ENCODE data around the gene BTBD9. TPM values are rescaled to one million over a fixed set of nuclear protein-coding genes. Genes with fewer than 3 reads are reported as not detected.

BTBD9 gene
- total RNA-seq, 1 donor from 2014 or later, result 9.9 TPM

- Histone ChIP-seq H3K36me3 (no peaks in the 10 kb centered on the region), H3K27ac (no peak overlapping the region), H3K9me3 (no peaks in the 10 kb centered on the region), H3K4me1 (no peaks in the 10 kb centered on the region), H3K4me3 (no peak overlapping the region), H3K27me3 (no peaks in the 10 kb centered on the region)
- intact Hi-C loops (cut with DNase I), result no loop called here
- no peak for DNase-seq (ENCODE audit: low spot score in 2 of 2)
- TF ChIP-seq CTCF (IDR thresholded peaks at IDR 0.05), result no peak
Observed at GRCh38 chr6:38485488-38485887, 154.2 kb downstream of the BTBD9 start.

- Histone ChIP-seq H3K27ac (no peak overlapping the region), H3K4me3 (no peak overlapping the region), H3K9me3 (no peaks in the 10 kb centered on the region), H3K27me3 (no peaks in the 10 kb centered on the region), H3K4me1 (no peaks in the 10 kb centered on the region), H3K36me3 (no peaks in the 10 kb centered on the region)
- no peak for DNase-seq (ENCODE audit: low spot score in 2 of 2)
- intact Hi-C loops (cut with DNase I), result no loop called here
- no peak for TF ChIP-seq CTCF (IDR thresholded peaks at IDR 0.05)
Observed at GRCh38 chr6:38484656-38485055, 155.1 kb downstream of the BTBD9 start.

- Histone ChIP-seq H3K4me3 (no peak overlapping the region), H3K4me1 (no peaks in the 10 kb centered on the region), H3K27me3 (no peaks in the 10 kb centered on the region), H3K9me3 (no peaks in the 10 kb centered on the region), H3K36me3 (no peaks in the 10 kb centered on the region), H3K27ac (no peak overlapping the region)
- intact Hi-C loops (cut with DNase I), result no loop called here
- TF ChIP-seq CTCF (IDR thresholded peaks at IDR 0.05), result no peak
- no peak for DNase-seq (ENCODE audit: low spot score in 2 of 2)
Observed at GRCh38 chr6:38483526-38483925, 156.2 kb downstream of the BTBD9 start.

DNA sequence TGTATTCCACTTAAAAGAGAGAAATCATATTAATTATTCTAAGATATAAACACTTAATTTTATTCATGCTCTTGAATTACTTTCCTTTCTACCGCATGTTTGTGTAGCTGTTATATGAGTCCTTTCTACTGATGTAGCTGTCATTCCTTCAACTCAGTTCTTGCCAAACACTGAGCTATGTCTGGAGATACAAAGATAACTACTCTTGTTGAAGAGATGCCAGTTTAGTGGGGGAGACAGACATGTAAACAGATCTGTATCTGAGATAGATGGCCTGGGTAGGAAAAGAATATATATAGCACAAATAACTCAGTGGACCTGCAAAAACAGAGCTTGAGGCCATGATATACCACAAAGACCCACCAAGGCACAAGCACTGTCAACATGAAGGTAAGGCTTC is 157.3 kb downstream of the BTBD9 start:
- no peak for DNase-seq (ENCODE audit: low spot score in 2 of 2)
- no peak for TF ChIP-seq CTCF (IDR thresholded peaks at IDR 0.05)
- Histone ChIP-seq H3K9me3 (no peaks in the 10 kb centered on the region), H3K4me1 (no peaks in the 10 kb centered on the region), H3K4me3 (no peak overlapping the region), H3K36me3 (no peaks in the 10 kb centered on the region), H3K27me3 (no peaks in the 10 kb centered on the region), H3K27ac (no peak overlapping the region)
- intact Hi-C loops (cut with DNase I), result no loop called here

DNA sequence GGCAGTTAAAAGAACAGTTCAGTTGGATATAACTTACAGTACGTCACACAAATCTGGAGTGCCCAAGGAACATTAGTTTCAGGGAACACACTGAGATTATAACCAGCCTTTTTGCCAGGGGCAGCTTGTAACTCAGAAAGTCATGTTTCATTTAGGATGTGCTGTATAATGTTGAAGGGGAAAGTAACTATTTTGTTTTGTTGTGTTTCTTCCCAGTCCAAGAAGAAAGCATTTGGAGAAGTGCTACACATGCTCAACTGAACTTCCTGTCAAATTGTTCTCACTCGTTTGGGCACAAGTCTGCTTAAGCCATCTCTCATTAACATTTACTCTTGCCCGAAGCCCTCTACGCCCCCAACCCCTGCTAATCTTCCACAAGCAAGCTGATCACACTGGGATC is 157.9 kb downstream of the BTBD9 start:
- no peaks in the 10 kb centered on the region for H3K9me3 ChIP-seq
- DNase-seq (ENCODE audit: low spot score in 2 of 2), result no peak
- no peaks in the 10 kb centered on the region for H3K4me1 ChIP-seq
- H3K27ac ChIP-seq, result no peak overlapping the region
- no peak overlapping the region for H3K4me3 ChIP-seq
- H3K27me3 ChIP-seq, result no peaks in the 10 kb centered on the region
- intact Hi-C loops (cut with DNase I), result no loop called here
- H3K36me3 ChIP-seq, result no peaks in the 10 kb centered on the region
- no peak for TF ChIP-seq CTCF (IDR thresholded peaks at IDR 0.05)

GRCh38 chr6:38481211-38481836 is 158.4 kb downstream of the BTBD9 start:
- no peak overlapping the region for H3K4me3 ChIP-seq
- no peaks in the 10 kb centered on the region for H3K9me3 ChIP-seq
- H3K27me3 ChIP-seq, result no peaks in the 10 kb centered on the region
- no peak for TF ChIP-seq CTCF (IDR thresholded peaks at IDR 0.05)
- intact Hi-C loops (cut with DNase I), result no loop called here
- H3K36me3 ChIP-seq, result no peaks in the 10 kb centered on the region
- H3K27ac ChIP-seq, result no peak overlapping the region
- H3K4me1 ChIP-seq, result no peaks in the 10 kb centered on the region
- DNase-seq (ENCODE audit: low spot score in 2 of 2), result no peak

All from ascending aorta (tissue), 2 donors.